GM23338 (cell line): ENCODE data around the gene DRAXIN. TPM values are rescaled to one million over a fixed set of nuclear protein-coding genes. Genes with fewer than 3 reads are reported as not detected.
A peak's percentile ranks its signal among the peaks of the same experiment; 100 is the strongest.

Source experiments
- ATAC-seq: fragments of 200-7000 bp; cut with Tn5 transposase; 3 replicates; pipeline ENCODE4 v1.9.1; 2020
- DNase-seq: peaks from one replicate; pipeline ENCODE4 v3.0.0-alpha.2; 2015; ENCODE audit warnings: low spot score
- H2AFZ ChIP-seq: fragments of 200-600 bp; sonication (generic); 2 replicates; pipeline ENCODE4 v1.8.0; 2016; ENCODE audit warnings: antibody characterized with exemption, mild to moderate bottlenecking, moderate library complexity
- H3F3A ChIP-seq: fragments of 200-600 bp; sonication (generic); replicated peaks from 2 replicates; pipeline ENCODE4 v1.8.0; 2017; ENCODE audit warnings: antibody characterized with exemption, mixed run types, low read depth
- H3K27ac ChIP-seq: fragments of 200-600 bp; sonication (generic); 2 replicates; pipeline ENCODE4 v1.6.1; 2016; ENCODE audit warnings: low read depth
- H3K27me3 ChIP-seq: fragments of 200-600 bp; sonication (generic); 2 replicates; pipeline ENCODE4 v1.8.0; 2016; ENCODE audit warnings: mild to moderate bottlenecking, mixed run types, moderate library complexity; ENCODE audit not compliant: insufficient read depth
- H3K36me3 ChIP-seq: fragments of 200-600 bp; sonication (generic); 2 replicates; pipeline ENCODE4 v1.8.0; 2016; ENCODE audit warnings: mild to moderate bottlenecking; ENCODE audit not compliant: insufficient read depth
- H3K4me1 ChIP-seq: fragments of 200-600 bp; sonication (generic); 2 replicates; pipeline ENCODE4 v1.8.0; 2016; ENCODE audit warnings: mild to moderate bottlenecking, moderate library complexity; ENCODE audit not compliant: insufficient read depth
- H3K4me2 ChIP-seq: fragments of 200-600 bp; sonication (generic); 2 replicates; pipeline ENCODE4 v1.7.1; 2017; ENCODE audit warnings: mixed run types
- H3K4me3 ChIP-seq: fragments of 200-600 bp; sonication (generic); 2 replicates; pipeline ENCODE4 v1.6.1; 2016; ENCODE audit warnings: mixed run types
- H3K79me2 ChIP-seq: fragments of 200-600 bp; sonication (generic); replicated peaks from 2 replicates; pipeline ENCODE4 v1.8.0; 2017; ENCODE audit warnings: mild to moderate bottlenecking; ENCODE audit not compliant: insufficient read depth
- H3K9me2 ChIP-seq: fragments of 200-600 bp; sonication (generic); 2 replicates; pipeline ENCODE4 v1.8.0; 2017; ENCODE audit not compliant: insufficient read depth
- H4K20me1 ChIP-seq: fragments of 200-600 bp; sonication (generic); replicated peaks from 2 replicates; pipeline ENCODE4 v1.8.0; 2017; ENCODE audit warnings: mild to moderate bottlenecking; ENCODE audit not compliant: insufficient read depth
- H3K27ac Mint-ChIP-seq: 2 replicates; pipeline ENCODE4 v1.8.0; 2020; ENCODE audit warnings: inconsistent platforms, mild to moderate bottlenecking, moderate library complexity, mixed read lengths
- H3K27me3 Mint-ChIP-seq: 3 replicates; pipeline ENCODE4 v1.8.0; 2022; ENCODE audit warnings: low read depth, mild to moderate bottlenecking, moderate library complexity, mixed read lengths, inconsistent platforms; ENCODE audit not compliant: insufficient read depth, poor library complexity
- H3K36me3 Mint-ChIP-seq: 3 replicates; pipeline ENCODE4 v1.8.0; 2021; ENCODE audit warnings: low read depth, mild to moderate bottlenecking, inconsistent platforms, moderate library complexity, mixed read lengths
- H3K4me1 Mint-ChIP-seq: 3 replicates; pipeline ENCODE4 v1.8.0; 2020; ENCODE audit warnings: mild to moderate bottlenecking, inconsistent platforms, mixed read lengths
- H3K4me3 Mint-ChIP-seq: 3 replicates; pipeline ENCODE4 v1.8.0; 2021; ENCODE audit warnings: moderate library complexity, mild to moderate bottlenecking, inconsistent platforms, mixed read lengths
- H3K9me3 Mint-ChIP-seq: 3 replicates; pipeline ENCODE4 v1.8.0; 2020; ENCODE audit warnings: moderate library complexity, mild to moderate bottlenecking, inconsistent platforms, mixed read lengths
- CREB1 ChIP-seq: fragments of 250-450 bp; sonication (Bioruptor Pico); IDR thresholded peaks from 2 replicates; pipeline ENCODE4 v1.5.0; 2020; ENCODE audit warnings: low read depth, mild to moderate bottlenecking, moderate library complexity
- EZH2 ChIP-seq: fragments of 200-600 bp; sonication (generic); IDR thresholded peaks from one replicate; pipeline ENCODE4 v1.8.0; 2017; ENCODE audit warnings: antibody characterized with exemption, mild to moderate bottlenecking, low read depth; ENCODE audit not compliant: unreplicated experiment
- JUNB ChIP-seq: IDR thresholded peaks from one replicate; pipeline ENCODE4 v1.6.1; 2016; ENCODE audit warnings: antibody characterized with exemption; ENCODE audit not compliant: unreplicated experiment
- NANOG ChIP-seq: IDR thresholded peaks from 2 replicates; pipeline ENCODE4 v1.6.1; 2016; ENCODE audit warnings: antibody characterized with exemption, borderline replicate concordance
- STAT1 ChIP-seq: IDR thresholded peaks from one replicate; pipeline ENCODE4 v1.6.1; 2016; ENCODE audit warnings: antibody characterized with exemption; ENCODE audit not compliant: unreplicated experiment
- ZNF114 ChIP-seq: fragments of 250-450 bp; sonication (Bioruptor Pico); IDR thresholded peaks from 2 replicates; pipeline ENCODE4 v1.5.0; 2020; ENCODE audit warnings: mild to moderate bottlenecking, moderate library complexity
- polyA plus RNA-seq: library from polyadenylated mRNA; unstranded; fragments of >200 nt; fragmentation: Nextera tagmentation; extraction: Ambion mirVana; gene quantifications from 2 replicates; pipeline ENCODE4 v1.2.1, GENCODE V29; 2016
- total RNA-seq: library from RNA; depleted of rRNA; stranded (reverse); fragments of >200 nt; shearing (Covaris generic); gene quantifications from 2 replicates; pipeline ENCODE4 v1.2.3, GENCODE V29; 2014
- TF ChIP-seq, protein P1 (sequence below), 2 experiments: fragments of 200-600 bp in 1 of 2; sonication (generic) in 1 of 2; conservative IDR thresholded peaks; 2 replicates each; pipeline versions ENCODE4 v1.5.1 to v1.6.1; 2016 to 2017; ENCODE audit warnings: antibody characterized with exemption in 2 of 2, low read depth in 2 of 2, mild to moderate bottlenecking in 2 of 2, moderate library complexity in 1 of 2
- TF ChIP-seq, protein P2 (sequence below): IDR thresholded peaks from 2 replicates; pipeline ENCODE4 v1.6.1; 2016; ENCODE audit warnings: antibody characterized with exemption
- TF ChIP-seq, protein P3 (sequence below): IDR thresholded peaks from one replicate; pipeline ENCODE4 v1.6.1; 2018; ENCODE audit warnings: antibody characterized with exemption; ENCODE audit not compliant: unreplicated experiment

The DRAXIN gene
- total and polyA plus RNA-seq, 2 experiments from 2014 or later: 7.6 to 23.0 TPM

DNA sequence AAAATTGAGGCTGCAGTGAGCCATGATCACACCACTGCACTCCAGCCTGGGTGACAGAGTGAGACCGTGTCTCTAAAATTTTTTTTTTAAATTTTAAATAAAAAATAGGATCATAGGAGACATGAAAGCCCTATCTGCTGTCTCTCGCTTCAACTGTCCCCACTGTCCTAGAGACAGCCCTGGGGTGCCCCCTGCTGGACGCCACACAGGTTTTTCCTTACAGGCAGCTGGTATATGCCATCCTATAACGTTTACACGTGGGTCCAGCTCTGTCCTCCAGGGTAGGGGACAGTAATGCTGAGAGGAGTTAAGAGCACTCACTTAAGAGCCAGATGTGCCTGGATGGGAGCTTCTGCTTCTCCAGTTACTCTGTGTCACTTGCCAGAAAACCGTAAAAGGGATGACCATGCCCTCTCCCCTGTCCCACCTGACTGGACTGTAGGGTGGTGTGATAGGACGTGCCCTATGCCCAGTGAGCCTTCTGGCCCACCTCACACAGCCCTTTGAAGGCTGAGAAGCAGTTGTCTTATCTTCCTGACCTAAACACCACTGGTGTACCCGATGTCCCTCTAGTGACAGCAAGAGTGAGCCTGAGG lies 45.7 kb upstream of the DRAXIN start:
- Mint-ChIP-seq H3K4me3 (no peak overlapping the region), H3K27me3 (peaks cover 7% of the 10 kb centered on the region), H3K9me3 (no peaks in the 10 kb centered on the region), H3K4me1 (peaks cover 15% of the 10 kb centered on the region), H3K36me3 (peaks cover 2% of the 10 kb centered on the region; the same call in 1 of the 3 replicates), H3K27ac (no peak overlapping the region)
- 0 out of 2 replicates have a peak, but pooled peaks cover 5% of the 10 kb centered on the region for H3F3A ChIP-seq
- H3K9me2 ChIP-seq: no peaks in the 10 kb centered on the region
- no peak overlapping the region for H3K27ac ChIP-seq
- no peaks in the 10 kb centered on the region for H3K36me3 ChIP-seq
- no peak overlapping the region for H3K4me2 ChIP-seq
- H2AFZ ChIP-seq: no peak overlapping the region
- H3K4me3 ChIP-seq: no peak overlapping the region
- ATAC-seq: peak; percentile 35
- H3K79me2 ChIP-seq: no peaks in the 10 kb centered on the region
- peak; percentile 92 for DNase-seq
- TF ChIP-seq, protein P1, sequence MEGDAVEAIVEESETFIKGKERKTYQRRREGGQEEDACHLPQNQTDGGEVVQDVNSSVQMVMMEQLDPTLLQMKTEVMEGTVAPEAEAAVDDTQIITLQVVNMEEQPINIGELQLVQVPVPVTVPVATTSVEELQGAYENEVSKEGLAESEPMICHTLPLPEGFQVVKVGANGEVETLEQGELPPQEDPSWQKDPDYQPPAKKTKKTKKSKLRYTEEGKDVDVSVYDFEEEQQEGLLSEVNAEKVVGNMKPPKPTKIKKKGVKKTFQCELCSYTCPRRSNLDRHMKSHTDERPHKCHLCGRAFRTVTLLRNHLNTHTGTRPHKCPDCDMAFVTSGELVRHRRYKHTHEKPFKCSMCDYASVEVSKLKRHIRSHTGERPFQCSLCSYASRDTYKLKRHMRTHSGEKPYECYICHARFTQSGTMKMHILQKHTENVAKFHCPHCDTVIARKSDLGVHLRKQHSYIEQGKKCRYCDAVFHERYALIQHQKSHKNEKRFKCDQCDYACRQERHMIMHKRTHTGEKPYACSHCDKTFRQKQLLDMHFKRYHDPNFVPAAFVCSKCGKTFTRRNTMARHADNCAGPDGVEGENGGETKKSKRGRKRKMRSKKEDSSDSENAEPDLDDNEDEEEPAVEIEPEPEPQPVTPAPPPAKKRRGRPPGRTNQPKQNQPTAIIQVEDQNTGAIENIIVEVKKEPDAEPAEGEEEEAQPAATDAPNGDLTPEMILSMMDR (conservative IDR thresholded peaks at IDR 0.05; ENCODE audit: low read depth in 2 of 2): peak; percentile 78 to 88
- TF ChIP-seq JUNB: no peak
- H3K27me3 ChIP-seq: no peaks in the 10 kb centered on the region
- peaks cover 6% of the 10 kb centered on the region for H3K4me1 ChIP-seq
- H4K20me1 ChIP-seq: peaks cover 4% of the 10 kb centered on the region; the same call in 1 of the 2 replicates

DNA sequence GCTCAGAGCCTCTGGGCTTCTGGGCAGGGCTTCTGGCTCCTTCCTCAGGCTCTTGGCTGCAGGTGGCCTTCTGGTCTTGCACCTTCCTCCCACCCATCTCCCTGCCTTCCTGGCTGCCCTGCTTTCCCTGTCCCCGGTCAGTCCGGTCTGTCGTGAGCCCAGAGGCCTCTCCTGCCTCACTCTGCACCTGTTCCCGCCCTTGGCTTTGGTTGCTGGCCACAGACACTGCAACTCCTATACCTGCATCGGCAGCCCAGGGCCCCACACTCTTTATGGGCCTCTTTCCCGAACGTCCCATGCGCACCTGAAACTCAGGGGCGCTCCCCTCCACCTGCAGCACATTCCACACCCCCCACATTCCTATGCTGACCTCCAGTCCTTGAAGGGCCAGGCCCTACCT lies 45.2 kb upstream of the DRAXIN start:
- Mint-ChIP-seq H3K27ac (no peak overlapping the region), H3K4me3 (no peak overlapping the region)
- H3K4me1 ChIP-seq: peaks cover 12% of the 10 kb centered on the region

DNA sequence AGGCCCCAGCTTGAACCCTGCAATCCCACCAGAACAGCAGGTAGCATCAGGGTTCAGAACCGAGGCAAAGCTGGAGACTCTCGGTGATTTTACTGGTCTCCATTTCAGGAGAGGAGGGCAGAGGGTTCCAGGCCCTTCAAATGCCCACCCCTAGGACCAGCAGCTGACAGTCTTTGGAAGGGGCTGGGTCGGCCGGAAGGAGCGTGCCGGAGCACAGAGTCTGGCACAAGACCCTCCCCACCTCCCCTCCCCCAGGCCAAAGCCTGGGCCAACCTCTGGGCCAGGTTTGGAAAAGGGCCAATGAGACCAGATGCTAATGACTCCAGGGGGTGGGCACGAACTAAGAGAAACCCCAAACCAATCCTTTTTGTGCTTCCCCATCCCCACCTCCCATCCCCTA lies 44.2 kb upstream of the DRAXIN start:
- no peaks in the 10 kb centered on the region for H3K27me3 ChIP-seq
- Mint-ChIP-seq H3K4me1 (peaks cover 28% of the 10 kb centered on the region), H3K9me3 (no peaks in the 10 kb centered on the region), H3K36me3 (peaks cover 2% of the 10 kb centered on the region; the same call in 1 of the 3 replicates), H3K4me3 (no peak overlapping the region), H3K27me3 (peaks cover 19% of the 10 kb centered on the region), H3K27ac (no peak overlapping the region)
- no peak overlapping the region for H3K4me2 ChIP-seq
- peaks cover 8% of the 10 kb centered on the region for H4K20me1 ChIP-seq
- H3K79me2 ChIP-seq: peaks cover 11% of the 10 kb centered on the region; the same call in 1 of the 2 replicates
- DNase-seq: no peak
- H3K4me3 ChIP-seq: no peak overlapping the region
- ATAC-seq: no peak
- no peaks in the 10 kb centered on the region for H3K9me2 ChIP-seq
- H3F3A ChIP-seq: peaks cover 14% of the 10 kb centered on the region; the same call in 1 of the 2 replicates
- peaks cover 16% of the 10 kb centered on the region for H3K4me1 ChIP-seq
- H3K36me3 ChIP-seq: no peaks in the 10 kb centered on the region
- H2AFZ ChIP-seq: no peak overlapping the region
- no peak overlapping the region for H3K27ac ChIP-seq
- TF ChIP-seq JUNB: no peak
- TF ChIP-seq ZNF114 (CRISPR knock-in tag): no peak
- TF ChIP-seq, protein P2, sequence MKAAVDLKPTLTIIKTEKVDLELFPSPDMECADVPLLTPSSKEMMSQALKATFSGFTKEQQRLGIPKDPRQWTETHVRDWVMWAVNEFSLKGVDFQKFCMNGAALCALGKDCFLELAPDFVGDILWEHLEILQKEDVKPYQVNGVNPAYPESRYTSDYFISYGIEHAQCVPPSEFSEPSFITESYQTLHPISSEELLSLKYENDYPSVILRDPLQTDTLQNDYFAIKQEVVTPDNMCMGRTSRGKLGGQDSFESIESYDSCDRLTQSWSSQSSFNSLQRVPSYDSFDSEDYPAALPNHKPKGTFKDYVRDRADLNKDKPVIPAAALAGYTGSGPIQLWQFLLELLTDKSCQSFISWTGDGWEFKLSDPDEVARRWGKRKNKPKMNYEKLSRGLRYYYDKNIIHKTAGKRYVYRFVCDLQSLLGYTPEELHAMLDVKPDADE: no peak
- TF ChIP-seq, protein P3, sequence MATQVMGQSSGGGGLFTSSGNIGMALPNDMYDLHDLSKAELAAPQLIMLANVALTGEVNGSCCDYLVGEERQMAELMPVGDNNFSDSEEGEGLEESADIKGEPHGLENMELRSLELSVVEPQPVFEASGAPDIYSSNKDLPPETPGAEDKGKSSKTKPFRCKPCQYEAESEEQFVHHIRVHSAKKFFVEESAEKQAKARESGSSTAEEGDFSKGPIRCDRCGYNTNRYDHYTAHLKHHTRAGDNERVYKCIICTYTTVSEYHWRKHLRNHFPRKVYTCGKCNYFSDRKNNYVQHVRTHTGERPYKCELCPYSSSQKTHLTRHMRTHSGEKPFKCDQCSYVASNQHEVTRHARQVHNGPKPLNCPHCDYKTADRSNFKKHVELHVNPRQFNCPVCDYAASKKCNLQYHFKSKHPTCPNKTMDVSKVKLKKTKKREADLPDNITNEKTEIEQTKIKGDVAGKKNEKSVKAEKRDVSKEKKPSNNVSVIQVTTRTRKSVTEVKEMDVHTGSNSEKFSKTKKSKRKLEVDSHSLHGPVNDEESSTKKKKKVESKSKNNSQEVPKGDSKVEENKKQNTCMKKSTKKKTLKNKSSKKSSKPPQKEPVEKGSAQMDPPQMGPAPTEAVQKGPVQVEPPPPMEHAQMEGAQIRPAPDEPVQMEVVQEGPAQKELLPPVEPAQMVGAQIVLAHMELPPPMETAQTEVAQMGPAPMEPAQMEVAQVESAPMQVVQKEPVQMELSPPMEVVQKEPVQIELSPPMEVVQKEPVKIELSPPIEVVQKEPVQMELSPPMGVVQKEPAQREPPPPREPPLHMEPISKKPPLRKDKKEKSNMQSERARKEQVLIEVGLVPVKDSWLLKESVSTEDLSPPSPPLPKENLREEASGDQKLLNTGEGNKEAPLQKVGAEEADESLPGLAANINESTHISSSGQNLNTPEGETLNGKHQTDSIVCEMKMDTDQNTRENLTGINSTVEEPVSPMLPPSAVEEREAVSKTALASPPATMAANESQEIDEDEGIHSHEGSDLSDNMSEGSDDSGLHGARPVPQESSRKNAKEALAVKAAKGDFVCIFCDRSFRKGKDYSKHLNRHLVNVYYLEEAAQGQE: no peak
- TF ChIP-seq STAT1: no peak
- TF ChIP-seq CREB1 (CRISPR knock-in tag): no peak
- no peak for TF ChIP-seq NANOG

More for the DNA sequence above, 45.2 kb upstream of the DRAXIN start:
- H3K27me3 ChIP-seq: no peaks in the 10 kb centered on the region
- peaks cover 21% of the 10 kb centered on the region for H3K4me1 Mint-ChIP-seq
- TF ChIP-seq EZH2: no peak
- TF ChIP-seq, protein P1 (conservative IDR thresholded peaks at IDR 0.05; ENCODE audit: low read depth in 2 of 2): no peak
- no peak overlapping the region for H2AFZ ChIP-seq
- H3K36me3 ChIP-seq: no peaks in the 10 kb centered on the region
- H3K79me2 ChIP-seq: 0 out of 2 replicates have a peak, but pooled peaks cover under 1% of the 10 kb centered on the region
- no peak overlapping the region for H3K4me3 ChIP-seq
- H4K20me1 ChIP-seq: peaks cover 6% of the 10 kb centered on the region
- H3K9me3 Mint-ChIP-seq: no peaks in the 10 kb centered on the region
- H3K9me2 ChIP-seq: no peaks in the 10 kb centered on the region
- no peak overlapping the region for H3K27ac ChIP-seq
- H3K36me3 Mint-ChIP-seq: peaks cover 2% of the 10 kb centered on the region; the same call in 1 of the 3 replicates
- ATAC-seq: no peak
- no peak for DNase-seq
- H3K27me3 Mint-ChIP-seq: peaks cover 13% of the 10 kb centered on the region
- peaks cover 10% of the 10 kb centered on the region; the same call in 1 of the 2 replicates for H3F3A ChIP-seq
- H3K4me2 ChIP-seq: no peak overlapping the region
